H1 (cell line): ENCODE results near the gene PGAP2. TPM values are rescaled to one million over a fixed set of nuclear protein-coding genes. Genes with fewer than 3 reads are reported as not detected.

Experiments used
- BACH1 ChIP-seq: IDR thresholded peaks from 2 replicates; pipeline ENCODE4 v1.6.1; 2012; ENCODE audit warnings: low read length, improper control_type of control experiment
- GABPA ChIP-seq: IDR thresholded peaks from 2 replicates; pipeline ENCODE4 v1.6.1; 2011; ENCODE audit warnings: mild to moderate bottlenecking, low read length, moderate library complexity, borderline replicate concordance; ENCODE audit not compliant: insufficient read depth
- HDAC2 ChIP-seq, 2 experiments: fragments of 300-600 bp in 1 of 2; sonication (generic) in 1 of 2; IDR thresholded peaks; 2 replicates each; pipeline ENCODE4 v1.6.1; 2011 to 2012; ENCODE audit warnings: low read depth in 2 of 2, low read length in 2 of 2, mild to moderate bottlenecking in 2 of 2, moderate library complexity in 2 of 2, borderline replicate concordance in 1 of 2, inconsistent platforms in 1 of 2
- KDM5A ChIP-seq: fragments of 200-600 bp; IDR thresholded peaks from 2 replicates; pipeline ENCODE4 v1.7.1; 2012; ENCODE audit warnings: mild to moderate bottlenecking, low read length, inconsistent platforms, mixed read lengths
- NANOG ChIP-seq: IDR thresholded peaks from 2 replicates; pipeline ENCODE4 v1.6.1; 2011; ENCODE audit warnings: low read length, low read depth, mild to moderate bottlenecking, inconsistent platforms; ENCODE audit not compliant: insufficient read depth, poor library complexity, severe bottlenecking
- NRF1 ChIP-seq: IDR thresholded peaks from 2 replicates; pipeline ENCODE4 v1.6.1; 2011; ENCODE audit warnings: mild to moderate bottlenecking, low read depth, low read length, improper control_type of control experiment
- POLR2A ChIP-seq, 2 experiments: IDR thresholded peaks; 1 replicate in 1 of 2; 2 replicates in 1 of 2; pipeline ENCODE4 v1.6.1; 2011; ENCODE audit warnings: low read depth in 2 of 2, low read length in 2 of 2, mild to moderate bottlenecking in 2 of 2; ENCODE audit errors: control extremely low read depth in 1 of 2
- RBBP5 ChIP-seq: IDR thresholded peaks from 2 replicates; pipeline ENCODE4 v1.7.1; 2012; ENCODE audit warnings: low read depth, mild to moderate bottlenecking, inconsistent platforms, low read length, moderate library complexity, borderline replicate concordance
- RXRA ChIP-seq: IDR thresholded peaks from 2 replicates; pipeline ENCODE4 v1.6.1; 2011; ENCODE audit warnings: low read depth, mild to moderate bottlenecking, low read length, moderate library complexity; ENCODE audit not compliant: insufficient read depth
- SIRT6 ChIP-seq: IDR thresholded peaks from one replicate; pipeline ENCODE4 v1.7.1; 2012; ENCODE audit warnings: low read length, inconsistent platforms
- SIX5 ChIP-seq: IDR thresholded peaks from 2 replicates; pipeline ENCODE4 v1.6.1; 2011; ENCODE audit warnings: mild to moderate bottlenecking, low read depth, low read length
- polyA plus RNA-seq, 7 experiments: library from polyadenylated mRNA; depleted of rRNA in 3 of 7; stranded (reverse) in 5 of 7; unstranded in 2 of 7; fragments of >200 nt in 5 of 7; fragments of 200-250 nt in 2 of 7; gene quantifications; 1 replicate in 5 of 7; 2 replicates in 1 of 7; 4 replicates in 1 of 7; pipeline versions ENCODE4 v1.2.1 to v1.2.3, GENCODE V29; 2011 to 2013; ENCODE audit warnings: missing spikeins in 2 of 7, mixed read lengths in 2 of 7
- total RNA-seq: library from RNA; stranded (reverse); fragmentation: NEBNext Ultra II Directional; extraction: Animal tissue kit (Norgen Biotek cat#: 25700); gene quantifications from 2 replicates; pipeline ENCODE4 v1.2.1, GENCODE V29; 2021
- TF ChIP-seq, protein P1 (sequence below): fragments of 300-600 bp; sonication (generic); IDR thresholded peaks from 2 replicates; pipeline ENCODE4 v1.7.1; 2012; ENCODE audit warnings: low read length, moderate library complexity, mild to moderate bottlenecking, inconsistent platforms; ENCODE audit not compliant: insufficient replicate concordance

The PGAP2 gene
- total and polyA plus RNA-seq, 2 of the 8 experiments (the other 6 are each of a cell fraction or from before 2014, with no cell fraction given), result 56.5 to 106 TPM

DNA sequence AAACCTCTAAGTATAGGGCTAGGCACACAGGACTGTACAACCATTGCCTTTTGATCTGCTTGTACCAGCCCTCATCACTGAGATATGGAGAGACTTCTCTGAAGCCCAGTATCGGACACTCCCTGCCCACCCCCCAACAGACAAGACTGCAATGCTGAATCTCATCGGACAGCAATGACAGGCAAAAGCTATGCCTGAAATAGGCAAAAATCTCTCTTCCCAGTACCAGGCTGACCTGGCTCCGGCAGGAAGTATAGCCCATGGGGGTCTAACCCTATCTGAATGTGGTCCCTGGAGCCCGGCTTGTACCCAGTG, 25.9 kb downstream of the PGAP2 start (continued):
- TF ChIP-seq, protein P1, sequence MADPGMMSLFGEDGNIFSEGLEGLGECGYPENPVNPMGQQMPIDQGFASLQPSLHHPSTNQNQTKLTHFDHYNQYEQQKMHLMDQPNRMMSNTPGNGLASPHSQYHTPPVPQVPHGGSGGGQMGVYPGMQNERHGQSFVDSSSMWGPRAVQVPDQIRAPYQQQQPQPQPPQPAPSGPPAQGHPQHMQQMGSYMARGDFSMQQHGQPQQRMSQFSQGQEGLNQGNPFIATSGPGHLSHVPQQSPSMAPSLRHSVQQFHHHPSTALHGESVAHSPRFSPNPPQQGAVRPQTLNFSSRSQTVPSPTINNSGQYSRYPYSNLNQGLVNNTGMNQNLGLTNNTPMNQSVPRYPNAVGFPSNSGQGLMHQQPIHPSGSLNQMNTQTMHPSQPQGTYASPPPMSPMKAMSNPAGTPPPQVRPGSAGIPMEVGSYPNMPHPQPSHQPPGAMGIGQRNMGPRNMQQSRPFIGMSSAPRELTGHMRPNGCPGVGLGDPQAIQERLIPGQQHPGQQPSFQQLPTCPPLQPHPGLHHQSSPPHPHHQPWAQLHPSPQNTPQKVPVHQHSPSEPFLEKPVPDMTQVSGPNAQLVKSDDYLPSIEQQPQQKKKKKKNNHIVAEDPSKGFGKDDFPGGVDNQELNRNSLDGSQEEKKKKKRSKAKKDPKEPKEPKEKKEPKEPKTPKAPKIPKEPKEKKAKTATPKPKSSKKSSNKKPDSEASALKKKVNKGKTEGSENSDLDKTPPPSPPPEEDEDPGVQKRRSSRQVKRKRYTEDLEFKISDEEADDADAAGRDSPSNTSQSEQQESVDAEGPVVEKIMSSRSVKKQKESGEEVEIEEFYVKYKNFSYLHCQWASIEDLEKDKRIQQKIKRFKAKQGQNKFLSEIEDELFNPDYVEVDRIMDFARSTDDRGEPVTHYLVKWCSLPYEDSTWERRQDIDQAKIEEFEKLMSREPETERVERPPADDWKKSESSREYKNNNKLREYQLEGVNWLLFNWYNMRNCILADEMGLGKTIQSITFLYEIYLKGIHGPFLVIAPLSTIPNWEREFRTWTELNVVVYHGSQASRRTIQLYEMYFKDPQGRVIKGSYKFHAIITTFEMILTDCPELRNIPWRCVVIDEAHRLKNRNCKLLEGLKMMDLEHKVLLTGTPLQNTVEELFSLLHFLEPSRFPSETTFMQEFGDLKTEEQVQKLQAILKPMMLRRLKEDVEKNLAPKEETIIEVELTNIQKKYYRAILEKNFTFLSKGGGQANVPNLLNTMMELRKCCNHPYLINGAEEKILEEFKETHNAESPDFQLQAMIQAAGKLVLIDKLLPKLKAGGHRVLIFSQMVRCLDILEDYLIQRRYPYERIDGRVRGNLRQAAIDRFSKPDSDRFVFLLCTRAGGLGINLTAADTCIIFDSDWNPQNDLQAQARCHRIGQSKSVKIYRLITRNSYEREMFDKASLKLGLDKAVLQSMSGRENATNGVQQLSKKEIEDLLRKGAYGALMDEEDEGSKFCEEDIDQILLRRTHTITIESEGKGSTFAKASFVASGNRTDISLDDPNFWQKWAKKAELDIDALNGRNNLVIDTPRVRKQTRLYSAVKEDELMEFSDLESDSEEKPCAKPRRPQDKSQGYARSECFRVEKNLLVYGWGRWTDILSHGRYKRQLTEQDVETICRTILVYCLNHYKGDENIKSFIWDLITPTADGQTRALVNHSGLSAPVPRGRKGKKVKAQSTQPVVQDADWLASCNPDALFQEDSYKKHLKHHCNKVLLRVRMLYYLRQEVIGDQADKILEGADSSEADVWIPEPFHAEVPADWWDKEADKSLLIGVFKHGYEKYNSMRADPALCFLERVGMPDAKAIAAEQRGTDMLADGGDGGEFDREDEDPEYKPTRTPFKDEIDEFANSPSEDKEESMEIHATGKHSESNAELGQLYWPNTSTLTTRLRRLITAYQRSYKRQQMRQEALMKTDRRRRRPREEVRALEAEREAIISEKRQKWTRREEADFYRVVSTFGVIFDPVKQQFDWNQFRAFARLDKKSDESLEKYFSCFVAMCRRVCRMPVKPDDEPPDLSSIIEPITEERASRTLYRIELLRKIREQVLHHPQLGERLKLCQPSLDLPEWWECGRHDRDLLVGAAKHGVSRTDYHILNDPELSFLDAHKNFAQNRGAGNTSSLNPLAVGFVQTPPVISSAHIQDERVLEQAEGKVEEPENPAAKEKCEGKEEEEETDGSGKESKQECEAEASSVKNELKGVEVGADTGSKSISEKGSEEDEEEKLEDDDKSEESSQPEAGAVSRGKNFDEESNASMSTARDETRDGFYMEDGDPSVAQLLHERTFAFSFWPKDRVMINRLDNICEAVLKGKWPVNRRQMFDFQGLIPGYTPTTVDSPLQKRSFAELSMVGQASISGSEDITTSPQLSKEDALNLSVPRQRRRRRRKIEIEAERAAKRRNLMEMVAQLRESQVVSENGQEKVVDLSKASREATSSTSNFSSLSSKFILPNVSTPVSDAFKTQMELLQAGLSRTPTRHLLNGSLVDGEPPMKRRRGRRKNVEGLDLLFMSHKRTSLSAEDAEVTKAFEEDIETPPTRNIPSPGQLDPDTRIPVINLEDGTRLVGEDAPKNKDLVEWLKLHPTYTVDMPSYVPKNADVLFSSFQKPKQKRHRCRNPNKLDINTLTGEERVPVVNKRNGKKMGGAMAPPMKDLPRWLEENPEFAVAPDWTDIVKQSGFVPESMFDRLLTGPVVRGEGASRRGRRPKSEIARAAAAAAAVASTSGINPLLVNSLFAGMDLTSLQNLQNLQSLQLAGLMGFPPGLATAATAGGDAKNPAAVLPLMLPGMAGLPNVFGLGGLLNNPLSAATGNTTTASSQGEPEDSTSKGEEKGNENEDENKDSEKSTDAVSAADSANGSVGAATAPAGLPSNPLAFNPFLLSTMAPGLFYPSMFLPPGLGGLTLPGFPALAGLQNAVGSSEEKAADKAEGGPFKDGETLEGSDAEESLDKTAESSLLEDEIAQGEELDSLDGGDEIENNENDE, result no peak
- TF ChIP-seq POLR2A (IDR thresholded peaks at IDR 0.05; ENCODE audit: control extremely low read depth in 1 of 2, low read depth in 2 of 2, low read length in 2 of 2) (no peak), RXRA (no peak), SIRT6 (no peak), HDAC2 (IDR thresholded peaks at IDR 0.05; ENCODE audit: borderline replicate concordance in 1 of 2, low read depth in 2 of 2, low read length in 2 of 2) (no peak), BACH1 (no peak), KDM5A (no peak), GABPA (no peak), NANOG (no peak), RBBP5 (no peak), NRF1 (no peak), SIX5 (no peak)
